ENCODE data around the gene ZNF416.

The ZNF416 gene

GRCh38 chr19:57599761-57600383 lies 21.2 kb upstream of the ZNF416 start, which contains the start of gene ZNF530:
TSS of gene ZNF530 (plus strand) at chr19:57599885. CDS start at chr19:57604346, 4,461 bp downstream.
- Histone ChIP-seq H3K9ac (ENCODE audit: insufficient read length) (peak within 1 kb of the TSS; percentile 86), H3K36me3 (ENCODE audit: insufficient read depth, low read length) (peaks cover 12% of the 10 kb centered on the region; the same call in 1 of the 2 replicates), H3K9me3 (ENCODE audit: low read depth, low read length) (peaks cover 4% of the 10 kb centered on the region; the same call in 1 of the 2 replicates), H3K27ac (no peak within 1 kb of the TSS), H3K4me3 (peak within 1 kb of the TSS; percentile 87)
- TF ChIP-seq FOXP2 (optimal IDR thresholded peaks at IDR 0.05; ENCODE audit: control extremely low read depth, extremely low read length, insufficient read depth) = no peak
- peak; percentile 64 for TF ChIP-seq POLR2AphosphoS5 (IDR thresholded peaks at IDR 0.05; ENCODE audit: borderline replicate concordance, low read depth, low read length)
- no peak for DNase-seq (ENCODE audit: low read depth, low spot score)

- H3K9ac ChIP-seq (ENCODE audit: insufficient read length) = peak overlapping the region; percentile 86
- DNase-seq (ENCODE audit: low read depth, low spot score) = no peak
- peaks cover 4% of the 10 kb centered on the region; the same call in 1 of the 2 replicates for H3K9me3 ChIP-seq (ENCODE audit: low read depth, low read length)
- peak overlapping the region; percentile 87 for H3K4me3 ChIP-seq
- H3K27ac ChIP-seq = no peak overlapping the region
- peaks cover 7% of the 10 kb centered on the region; the same call in 1 of the 2 replicates for H3K36me3 ChIP-seq (ENCODE audit: insufficient read depth, low read length)
- TF ChIP-seq POLR2AphosphoS5 (IDR thresholded peaks at IDR 0.05; ENCODE audit: borderline replicate concordance, low read depth, low read length) (no peak), FOXP2 (optimal IDR thresholded peaks at IDR 0.05; ENCODE audit: control extremely low read depth, extremely low read length, insufficient read depth) (no peak), EZH2 (IDR thresholded peaks at IDR 0.05) (no peak)
These were observed 20.7 kb upstream of the ZNF416 start for GRCh38 chr19:57599377-57599760.

GRCh38 chr19:57587529-57587928 lies 8.8 kb upstream of the ZNF416 start:
- no peak for TF ChIP-seq FOXP2 (optimal IDR thresholded peaks at IDR 0.05; ENCODE audit: control extremely low read depth, extremely low read length, insufficient read depth)
- TF ChIP-seq POLR2AphosphoS5 (IDR thresholded peaks at IDR 0.05; ENCODE audit: borderline replicate concordance, low read depth, low read length) = no peak
- TF ChIP-seq EZH2 (IDR thresholded peaks at IDR 0.05) = no peak
- no peak for DNase-seq (ENCODE audit: low read depth, low spot score)
- Histone ChIP-seq H3K9ac (ENCODE audit: insufficient read length) (no peak overlapping the region), H3K27ac (no peak overlapping the region), H3K4me3 (no peak overlapping the region), H3K9me3 (ENCODE audit: low read depth, low read length) (no peaks in the 10 kb centered on the region), H3K36me3 (ENCODE audit: insufficient read depth, low read length) (no peaks in the 10 kb centered on the region)

DNA sequence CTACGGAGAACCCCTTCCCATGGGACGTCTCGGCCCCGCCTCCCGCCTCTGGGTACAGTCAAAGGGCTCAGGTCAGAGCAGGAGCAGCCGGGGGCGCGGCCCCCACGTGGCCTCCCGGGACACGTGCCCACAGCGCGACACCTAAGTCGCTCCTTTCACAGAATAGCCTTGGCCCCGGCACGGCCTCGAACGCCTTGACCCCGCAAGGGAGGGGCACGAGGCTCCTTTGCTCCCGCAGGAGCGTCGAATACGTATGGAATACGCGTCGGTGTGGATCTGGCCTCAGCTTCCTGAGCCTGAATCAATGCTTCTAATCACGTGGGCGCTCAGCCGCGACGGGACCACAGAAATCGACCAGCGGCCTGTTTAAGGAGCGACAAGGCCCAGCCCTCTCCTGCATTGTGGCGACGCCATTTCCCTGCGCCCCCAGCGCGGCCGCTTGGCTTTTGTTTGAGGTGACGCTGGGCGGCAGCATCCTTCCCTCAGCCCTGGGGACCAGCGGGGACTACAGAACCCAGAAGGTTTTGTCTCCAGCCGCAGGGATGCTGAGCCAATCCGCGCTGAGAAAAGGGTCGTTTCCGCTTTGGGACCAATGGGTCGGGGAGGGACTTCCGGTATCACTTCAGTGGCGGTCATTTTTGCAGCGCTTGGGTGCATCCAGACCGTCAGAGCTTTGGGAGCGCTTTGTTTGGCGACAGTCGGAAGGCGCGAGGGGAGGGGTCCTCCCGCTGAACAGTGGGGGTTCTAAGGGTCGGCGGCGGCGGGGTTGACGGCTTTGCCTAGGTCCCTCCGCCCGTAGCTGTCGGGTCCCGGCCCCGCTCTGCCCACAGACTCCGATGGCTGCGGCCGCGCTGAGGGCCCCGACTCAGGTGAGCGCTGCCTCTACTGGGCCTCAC lies 5.1 kb upstream of the ZNF416 start, which contains the start of gene ZIK1:
ZIK1 (plus strand) TSS at position 625 of the 896 bp plus-strand sequence; CDS start at position 837, 212 bp downstream.
- no peak within 1 kb of the TSS for H3K9ac ChIP-seq (ENCODE audit: insufficient read length)
- peak within 1 kb of the TSS; percentile 35 for H3K4me3 ChIP-seq
- peaks cover 5% of the 10 kb centered on the region; the same call in 1 of the 2 replicates for H3K9me3 ChIP-seq (ENCODE audit: low read depth, low read length)
- DNase-seq (ENCODE audit: low read depth, low spot score) = no peak
- TF ChIP-seq POLR2AphosphoS5 (IDR thresholded peaks at IDR 0.05; ENCODE audit: borderline replicate concordance, low read depth, low read length) = peak; percentile 15; the same call in 1 of the 2 replicates
- no peak for TF ChIP-seq FOXP2 (optimal IDR thresholded peaks at IDR 0.05; ENCODE audit: control extremely low read depth, extremely low read length, insufficient read depth)
- no peaks in the 10 kb centered on the region for H3K36me3 ChIP-seq (ENCODE audit: insufficient read depth, low read length)
- H3K27ac ChIP-seq = no peak within 1 kb of the TSS

GRCh38 chr19:57583104-57583520 lies 4.4 kb upstream of the ZNF416 start:
- Histone ChIP-seq H3K27ac (no peak overlapping the region), H3K9me3 (ENCODE audit: low read depth, low read length) (peaks cover 5% of the 10 kb centered on the region; the same call in 1 of the 2 replicates), H3K4me3 (no peak overlapping the region), H3K9ac (ENCODE audit: insufficient read length) (no peak overlapping the region), H3K36me3 (ENCODE audit: insufficient read depth, low read length) (no peaks in the 10 kb centered on the region)
- DNase-seq (ENCODE audit: low read depth, low spot score) = no peak
- no peak for TF ChIP-seq POLR2AphosphoS5 (IDR thresholded peaks at IDR 0.05; ENCODE audit: borderline replicate concordance, low read depth, low read length)

DNA sequence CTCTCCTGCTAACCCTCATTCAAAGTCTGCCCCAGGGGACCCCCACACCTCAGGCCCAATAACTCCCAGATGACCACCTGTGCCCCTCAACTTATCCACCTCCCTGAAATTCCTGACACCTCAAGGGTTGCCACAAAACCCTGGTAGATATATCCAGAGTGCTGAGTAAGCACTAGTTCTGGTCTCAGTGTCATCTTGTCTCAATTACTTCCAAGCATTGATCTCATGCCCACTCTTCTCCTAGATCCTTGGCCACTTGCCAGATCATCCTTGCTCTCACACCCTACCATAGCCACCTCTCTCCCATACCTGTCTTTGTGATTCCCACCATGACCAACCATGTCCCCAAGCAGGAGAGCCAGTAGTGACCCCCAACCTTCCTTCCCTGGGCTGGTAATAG lies 2.0 kb downstream of the ZNF416 start:
- TF ChIP-seq POLR2AphosphoS5 (IDR thresholded peaks at IDR 0.05; ENCODE audit: borderline replicate concordance, low read depth, low read length) (no peak), FOXP2 (optimal IDR thresholded peaks at IDR 0.05; ENCODE audit: control extremely low read depth, extremely low read length, insufficient read depth) (no peak), EZH2 (IDR thresholded peaks at IDR 0.05) (no peak)
- Histone ChIP-seq H3K36me3 (ENCODE audit: insufficient read depth, low read length) (peaks cover 56% of the 10 kb centered on the region), H3K4me3 (no peak overlapping the region), H3K27ac (no peak overlapping the region), H3K9me3 (ENCODE audit: low read depth, low read length) (peaks cover 34% of the 10 kb centered on the region), H3K9ac (ENCODE audit: insufficient read length) (no peak overlapping the region)
- DNase-seq (ENCODE audit: low read depth, low spot score) = no peak

GRCh38 chr19:57572415-57572947 lies 6.2 kb downstream of the ZNF416 start:
- Histone ChIP-seq H3K36me3 (ENCODE audit: insufficient read depth, low read length) (peaks cover 55% of the 10 kb centered on the region), H3K27ac (no peak overlapping the region), H3K9ac (ENCODE audit: insufficient read length) (no peak overlapping the region), H3K9me3 (ENCODE audit: low read depth, low read length) (peaks cover 30% of the 10 kb centered on the region), H3K4me3 (no peak overlapping the region)
- no peak for TF ChIP-seq EZH2 (IDR thresholded peaks at IDR 0.05)
- no peak for DNase-seq (ENCODE audit: low read depth, low spot score)

- TF ChIP-seq EZH2 (IDR thresholded peaks at IDR 0.05) = no peak
- TF ChIP-seq FOXP2 (optimal IDR thresholded peaks at IDR 0.05; ENCODE audit: control extremely low read depth, extremely low read length, insufficient read depth) = no peak
- TF ChIP-seq POLR2AphosphoS5 (IDR thresholded peaks at IDR 0.05; ENCODE audit: borderline replicate concordance, low read depth, low read length) = no peak
- Histone ChIP-seq H3K9ac (ENCODE audit: insufficient read length) (no peak overlapping the region), H3K4me3 (no peak overlapping the region), H3K9me3 (ENCODE audit: low read depth, low read length) (peaks cover 24% of the 10 kb centered on the region; the same call in 1 of the 2 replicates), H3K36me3 (ENCODE audit: insufficient read depth, low read length) (peaks cover 37% of the 10 kb centered on the region), H3K27ac (no peak overlapping the region)
- DNase-seq (ENCODE audit: low read depth, low spot score) = no peak
These were observed 8.0 kb downstream of the ZNF416 start for GRCh38 chr19:57570707-57571106.
